ENCODE results near the gene DYRK3.

DNA sequence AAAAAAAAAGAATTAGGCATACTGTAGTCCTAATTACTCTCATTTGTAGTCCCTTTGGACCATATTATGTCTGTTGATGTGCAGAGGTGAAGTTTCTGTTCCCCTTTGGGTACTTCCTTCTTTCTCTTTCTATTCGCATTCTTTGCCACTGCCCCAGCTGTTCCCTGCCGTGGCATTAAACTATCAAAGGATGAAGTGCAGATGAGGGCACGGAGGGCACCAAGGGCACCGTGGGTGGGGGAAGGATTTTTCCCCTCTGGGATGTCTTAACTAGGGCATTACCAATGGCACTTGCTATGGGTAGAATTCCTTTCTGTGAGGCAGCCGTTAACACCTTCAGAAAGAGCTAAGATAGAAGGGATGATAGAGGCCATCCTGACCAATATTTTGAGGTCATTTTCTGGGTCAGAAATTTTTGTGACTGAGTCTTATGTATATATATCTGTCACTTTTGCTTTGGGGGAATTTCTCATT lies 44.4 kb downstream of the DYRK3 start:
- no peak for TF ChIP-seq EZH2phosphoT487 (conservative IDR thresholded peaks at IDR 0.05; ENCODE audit: low read length)
- TF ChIP-seq, protein P1, sequence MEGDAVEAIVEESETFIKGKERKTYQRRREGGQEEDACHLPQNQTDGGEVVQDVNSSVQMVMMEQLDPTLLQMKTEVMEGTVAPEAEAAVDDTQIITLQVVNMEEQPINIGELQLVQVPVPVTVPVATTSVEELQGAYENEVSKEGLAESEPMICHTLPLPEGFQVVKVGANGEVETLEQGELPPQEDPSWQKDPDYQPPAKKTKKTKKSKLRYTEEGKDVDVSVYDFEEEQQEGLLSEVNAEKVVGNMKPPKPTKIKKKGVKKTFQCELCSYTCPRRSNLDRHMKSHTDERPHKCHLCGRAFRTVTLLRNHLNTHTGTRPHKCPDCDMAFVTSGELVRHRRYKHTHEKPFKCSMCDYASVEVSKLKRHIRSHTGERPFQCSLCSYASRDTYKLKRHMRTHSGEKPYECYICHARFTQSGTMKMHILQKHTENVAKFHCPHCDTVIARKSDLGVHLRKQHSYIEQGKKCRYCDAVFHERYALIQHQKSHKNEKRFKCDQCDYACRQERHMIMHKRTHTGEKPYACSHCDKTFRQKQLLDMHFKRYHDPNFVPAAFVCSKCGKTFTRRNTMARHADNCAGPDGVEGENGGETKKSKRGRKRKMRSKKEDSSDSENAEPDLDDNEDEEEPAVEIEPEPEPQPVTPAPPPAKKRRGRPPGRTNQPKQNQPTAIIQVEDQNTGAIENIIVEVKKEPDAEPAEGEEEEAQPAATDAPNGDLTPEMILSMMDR (IDR thresholded peaks at IDR 0.05; ENCODE audit: insufficient read depth, low read length, poor library complexity, severe bottlenecking): no peak
